GM18502 (cell line): ENCODE measurements around the gene LPCAT3.

Source experiments
- ATAC-seq: cut with Tn5 transposase; IDR thresholded peaks from one replicate; pipeline ENCODE4 v1.9.1; 2021; ENCODE audit warnings: mild to moderate bottlenecking; ENCODE audit not compliant: unreplicated experiment, poor library complexity

Gene LPCAT3

GRCh38 chr12:6966351-6966750, 51.9 kb downstream of the LPCAT3 start:
- ATAC-seq, result no peak

DNA sequence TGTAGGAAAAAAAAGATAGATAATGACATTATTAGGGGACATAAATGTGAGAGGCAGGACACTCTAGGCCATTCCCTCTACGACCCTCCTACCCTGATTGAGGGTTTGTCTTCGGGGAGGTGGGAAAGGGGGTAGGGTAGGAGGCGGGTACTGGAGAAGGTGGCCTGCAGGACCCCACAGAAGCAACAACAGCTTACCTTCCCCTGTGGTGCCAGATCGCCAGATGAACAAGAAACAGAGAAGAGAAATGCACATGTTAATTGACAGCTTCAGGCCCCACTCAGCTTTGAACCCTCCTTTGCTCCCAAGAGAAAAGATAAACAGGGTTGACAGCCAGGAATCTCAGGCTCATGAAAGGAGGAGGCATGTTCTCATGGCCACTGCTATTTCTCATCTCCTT, 52.6 kb downstream of the LPCAT3 start:
- ATAC-seq, result no peak

DNA sequence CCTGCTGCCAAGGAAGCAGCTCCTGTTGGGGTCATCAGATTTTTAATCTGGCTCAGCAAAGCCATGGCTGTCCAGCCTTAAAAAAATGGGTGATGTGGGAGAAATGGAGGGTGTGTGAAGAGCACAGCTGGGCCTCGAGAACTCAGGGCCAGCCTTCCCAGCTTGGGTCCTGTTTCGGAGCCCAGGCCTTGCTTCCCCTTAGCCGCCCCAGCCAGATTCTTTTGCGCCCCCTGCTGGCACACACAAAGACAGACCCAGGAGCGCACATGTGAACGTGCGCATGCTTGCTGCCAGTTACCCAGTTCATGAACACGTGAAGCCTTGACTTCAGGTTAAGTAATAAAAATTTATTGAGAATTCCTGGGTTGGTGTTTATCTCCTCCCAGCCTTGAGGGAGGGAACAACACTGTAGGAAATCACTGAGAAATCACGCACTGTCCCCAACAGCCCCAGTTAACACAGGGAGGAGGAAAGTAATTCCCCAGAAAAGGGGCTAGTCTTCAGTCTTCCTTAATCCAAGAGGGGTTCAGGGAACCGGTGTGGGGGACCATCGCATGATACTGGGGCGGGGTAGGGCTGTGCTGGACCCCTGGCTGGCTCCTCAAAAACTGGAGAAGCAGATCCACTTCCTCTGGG, 53.1 kb downstream of the LPCAT3 start:
- ATAC-seq, result no peak

GRCh38 chr12:6964605-6965025, 53.7 kb downstream of the LPCAT3 start:
- ATAC-seq, result no peak

GRCh38 chr12:6963791-6964413, 54.4 kb downstream of the LPCAT3 start:
- no peak for ATAC-seq

DNA sequence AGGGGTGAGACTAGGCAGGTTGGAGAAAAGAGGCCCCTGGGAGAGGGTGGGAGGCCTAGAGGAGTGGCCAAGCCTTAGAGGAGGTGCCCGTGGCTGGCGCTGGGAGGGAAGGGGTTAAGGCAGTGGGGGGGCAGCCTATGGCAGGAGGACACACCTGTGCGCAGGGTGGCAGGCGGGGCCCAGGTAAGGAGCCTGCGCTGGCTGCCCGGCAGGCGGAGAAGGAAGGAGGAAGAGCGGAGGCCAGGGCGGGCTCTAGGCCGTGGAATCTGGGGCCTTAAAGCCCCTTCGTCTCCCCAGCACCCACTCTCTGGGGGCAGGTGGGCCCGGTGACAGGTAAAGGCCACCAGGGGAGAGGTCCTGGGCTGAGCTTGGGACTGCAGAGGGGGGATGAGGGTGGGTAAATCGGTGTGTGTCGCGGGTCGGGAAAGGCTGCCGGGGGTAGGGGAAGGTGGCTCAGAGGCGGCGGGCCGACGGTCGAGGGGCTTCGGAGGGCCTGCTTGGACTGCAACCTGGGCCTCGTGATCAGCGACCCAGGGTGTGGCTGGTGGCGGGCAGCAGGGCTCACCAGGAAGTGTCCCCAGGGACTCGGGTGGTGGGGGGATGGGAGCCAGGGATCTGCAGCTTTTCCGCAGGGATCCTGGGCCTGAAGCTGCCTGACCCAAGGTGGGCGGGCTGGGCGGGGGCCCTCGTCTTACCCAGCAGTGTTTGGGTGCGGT, 55.1 kb downstream of the LPCAT3 start:
- ATAC-seq, result no peak

DNA sequence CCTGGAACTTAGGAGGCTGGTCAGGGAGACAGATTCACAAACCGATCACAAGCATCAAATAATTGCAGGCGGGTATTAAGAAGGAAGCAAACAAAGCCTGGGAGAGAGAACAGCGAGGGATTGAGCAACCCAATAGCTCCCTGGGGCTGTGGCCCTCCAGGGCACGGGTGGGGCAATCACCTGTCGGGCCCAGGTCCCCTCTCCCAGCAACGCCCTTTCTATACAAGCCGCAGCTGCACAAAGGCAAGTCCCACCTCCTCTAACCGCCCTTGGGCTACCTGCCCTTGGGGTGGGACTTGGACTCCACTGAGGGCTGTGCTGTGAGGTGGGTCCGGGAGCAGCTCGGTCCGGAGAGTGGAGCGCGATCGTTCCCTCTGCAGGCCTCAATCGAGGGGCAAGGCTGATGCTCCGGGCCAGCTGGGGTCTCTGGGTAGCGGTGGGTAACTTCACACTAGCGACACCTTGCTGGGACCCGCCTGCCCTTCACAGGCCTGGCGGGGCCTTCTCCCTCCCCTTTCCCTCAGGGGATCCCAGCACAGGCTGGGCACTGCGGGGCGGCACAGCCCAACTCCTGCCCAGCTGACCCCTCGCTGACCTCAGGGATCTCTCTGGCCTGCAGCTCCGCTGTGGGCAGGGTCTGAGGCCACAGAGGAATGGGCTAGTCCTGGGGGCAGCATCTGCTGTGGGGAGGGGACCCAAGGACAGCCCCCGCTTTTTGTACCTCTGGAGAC, 55.8 kb downstream of the LPCAT3 start:
- ATAC-seq, result no peak

GRCh38 chr12:6961695-6962284, 56.5 kb downstream of the LPCAT3 start:
- ATAC-seq, result peak; percentile 23

- ATAC-seq, result peak; percentile 23
These were observed 57.0 kb downstream of the LPCAT3 start for GRCh38 chr12:6961278-6961694.

DNA sequence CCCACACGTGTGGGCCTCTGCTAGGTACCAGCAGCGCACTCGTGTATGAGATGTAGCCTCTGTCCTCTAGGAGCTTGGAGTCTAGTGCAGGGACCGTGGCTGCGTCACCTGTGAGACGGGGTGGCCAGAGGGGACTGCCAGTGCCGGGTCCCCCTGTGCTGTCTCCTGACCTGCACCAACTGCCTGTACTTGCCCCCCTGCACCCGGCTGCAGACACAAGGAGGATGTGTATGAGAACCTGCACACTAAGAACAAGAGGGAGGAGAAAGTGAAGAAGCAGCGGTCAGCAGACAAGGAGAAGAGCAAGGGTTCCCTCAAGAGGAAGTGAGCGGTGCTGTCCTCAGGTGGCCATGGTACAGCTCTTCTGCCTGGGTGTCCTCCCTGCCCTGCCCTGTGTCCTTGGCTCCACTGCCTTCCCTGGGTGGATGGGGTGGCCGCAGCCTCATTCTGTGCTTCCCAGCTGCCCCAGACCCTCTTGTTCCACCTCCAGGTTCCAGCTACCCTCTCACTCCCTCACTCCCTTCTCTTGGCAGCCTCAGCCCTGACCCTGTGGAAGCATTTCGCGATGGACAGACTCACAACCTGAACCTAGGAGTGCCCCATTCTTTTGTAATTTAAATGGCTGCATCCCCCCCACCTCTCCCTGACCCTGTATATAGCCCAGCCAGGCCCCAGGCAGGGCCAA, 57.5 kb downstream of the LPCAT3 start:
- no peak for ATAC-seq

DNA sequence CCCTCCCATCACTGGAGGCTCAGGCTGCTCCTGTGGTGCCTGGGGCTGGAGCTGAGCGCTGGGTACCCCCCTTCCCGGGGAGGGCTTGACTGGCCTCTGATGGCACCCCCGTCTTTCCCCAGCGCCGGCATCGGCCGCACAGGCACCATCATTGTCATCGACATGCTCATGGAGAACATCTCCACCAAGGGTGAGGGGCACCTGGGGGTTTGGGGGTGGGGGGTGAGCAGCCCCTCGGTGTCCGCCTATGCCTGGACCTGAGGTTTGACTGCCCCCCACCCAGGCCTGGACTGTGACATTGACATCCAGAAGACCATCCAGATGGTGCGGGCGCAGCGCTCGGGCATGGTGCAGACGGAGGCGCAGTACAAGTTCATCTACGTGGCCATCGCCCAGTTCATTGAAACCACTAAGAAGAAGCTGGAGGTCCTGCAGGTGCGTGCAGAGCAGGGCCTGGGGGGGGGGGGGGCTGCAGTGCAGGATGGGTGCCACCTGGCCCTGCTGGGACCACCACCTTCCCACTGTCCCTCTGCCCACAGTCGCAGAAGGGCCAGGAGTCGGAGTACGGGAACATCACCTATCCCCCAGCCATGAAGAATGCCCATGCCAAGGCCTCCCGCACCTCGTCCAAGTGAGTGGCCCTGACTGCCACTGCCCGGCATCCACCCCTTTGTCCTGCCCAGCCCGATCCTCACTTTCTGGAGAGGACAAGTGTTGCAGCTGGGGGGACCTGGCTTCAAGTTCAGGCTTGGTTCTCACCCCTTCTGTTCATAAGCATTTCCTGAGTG, 58.3 kb downstream of the LPCAT3 start:
- no peak for ATAC-seq

DNA sequence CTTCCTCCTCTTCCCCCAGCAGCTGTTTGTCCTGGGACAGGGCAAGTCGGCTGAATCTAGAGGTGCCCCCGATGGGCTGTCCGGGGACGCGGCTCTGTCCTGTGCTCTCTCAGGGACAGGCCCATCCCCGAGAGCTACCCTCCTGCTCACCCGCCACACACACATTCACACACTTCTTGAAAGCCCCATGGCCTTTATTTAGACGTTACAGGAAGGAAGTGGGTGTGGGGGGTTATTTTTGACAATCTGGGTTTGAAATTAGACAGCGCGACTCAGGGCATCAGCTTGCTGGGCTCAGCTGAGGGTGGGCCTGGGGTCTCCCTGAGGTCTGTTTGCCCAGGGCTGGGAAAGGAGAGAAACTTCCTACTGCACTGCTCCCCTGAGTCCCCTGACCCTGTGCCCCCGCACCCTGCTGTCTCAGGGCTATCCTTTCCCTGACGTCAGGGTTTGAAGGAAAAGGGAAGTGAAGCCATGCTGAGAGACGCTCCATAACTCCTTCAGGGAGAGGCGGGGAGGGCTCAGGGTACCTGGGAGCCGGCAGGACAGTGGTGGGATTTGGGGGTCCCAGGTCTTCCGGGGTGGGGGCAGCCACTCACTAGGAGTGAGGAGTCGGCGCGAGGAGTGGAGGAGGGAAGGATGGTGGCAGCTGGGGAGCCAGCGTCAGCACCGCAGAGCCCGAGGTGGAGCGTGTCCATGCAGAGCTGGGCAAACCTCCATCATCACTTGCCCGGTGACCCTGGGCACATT, 59.0 kb downstream of the LPCAT3 start:
- peak; percentile 49 for ATAC-seq

- no peak for ATAC-seq
These were observed 59.6 kb downstream of the LPCAT3 start for GRCh38 chr12:6958609-6959057.

DNA sequence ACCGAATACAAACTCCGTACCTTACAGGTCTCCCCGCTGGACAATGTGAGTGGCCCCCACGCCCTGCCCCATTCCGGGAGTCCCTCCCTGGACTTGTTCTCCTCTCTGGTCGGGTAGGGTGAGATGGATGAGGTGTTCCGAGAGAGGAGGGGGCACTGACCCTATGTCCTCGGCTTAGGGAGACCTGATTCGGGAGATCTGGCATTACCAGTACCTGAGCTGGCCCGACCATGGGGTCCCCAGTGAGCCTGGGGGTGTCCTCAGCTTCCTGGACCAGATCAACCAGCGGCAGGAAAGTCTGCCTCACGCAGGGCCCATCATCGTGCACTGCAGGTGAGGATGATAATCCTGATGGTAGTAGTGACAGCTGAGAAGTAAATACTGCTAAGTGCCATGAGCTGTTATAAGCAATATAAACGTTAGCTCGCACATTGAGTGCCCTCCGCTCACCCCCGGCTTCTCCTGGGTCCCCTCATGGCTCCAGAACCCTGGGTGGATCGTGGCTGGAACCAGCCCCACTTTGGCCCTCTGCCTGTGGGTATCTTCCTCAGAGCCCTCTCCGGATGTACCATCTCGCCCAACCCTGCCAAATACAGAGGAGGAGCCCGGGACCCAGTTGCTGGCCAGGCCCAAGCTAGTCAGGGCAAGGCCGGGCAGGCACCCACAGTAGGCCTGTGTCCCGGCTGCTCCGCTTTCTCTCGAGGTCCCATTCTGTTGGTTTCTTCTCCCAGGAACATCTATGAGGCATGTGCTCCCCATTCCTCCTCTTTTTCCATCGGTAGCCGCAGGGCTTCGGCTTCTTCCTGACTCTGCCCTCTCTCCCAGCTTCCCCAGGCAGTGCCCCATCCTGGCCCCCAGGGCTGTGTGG, 60.3 kb downstream of the LPCAT3 start:
- ATAC-seq, result no peak

GRCh38 chr12:6957151-6957701, 61.0 kb downstream of the LPCAT3 start:
- ATAC-seq, result no peak

DNA sequence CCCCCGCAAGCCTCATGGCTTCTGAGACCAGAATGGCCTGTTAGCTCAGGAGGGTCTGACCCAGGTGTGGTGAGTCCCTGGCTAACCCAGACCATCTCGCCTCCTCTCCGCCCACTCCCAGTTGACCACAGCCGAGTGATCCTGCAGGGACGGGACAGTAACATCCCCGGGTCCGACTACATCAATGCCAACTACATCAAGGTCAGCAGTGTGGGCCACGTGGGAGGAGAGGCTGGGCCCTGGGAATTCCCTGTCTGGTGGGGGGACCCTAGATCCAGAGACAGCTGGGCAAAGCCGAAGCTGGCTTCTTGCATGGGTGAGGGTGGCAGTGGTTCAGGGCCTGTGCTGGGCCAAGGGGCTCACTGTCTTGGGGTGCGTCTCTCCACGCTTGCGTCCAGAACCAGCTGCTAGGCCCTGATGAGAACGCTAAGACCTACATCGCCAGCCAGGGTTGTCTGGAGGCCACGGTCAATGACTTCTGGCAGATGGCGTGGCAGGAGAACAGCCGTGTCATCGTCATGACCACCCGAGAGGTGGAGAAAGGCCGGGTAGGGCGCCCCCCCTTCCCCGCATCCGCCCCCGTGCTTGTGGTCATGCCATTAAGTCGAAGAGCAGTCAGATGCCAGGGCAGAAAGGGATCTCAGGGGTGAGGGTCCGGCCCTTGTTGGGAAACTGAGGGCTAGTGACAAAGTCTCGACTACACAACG, 62.1 kb downstream of the LPCAT3 start:
- ATAC-seq, result no peak
